Germinal center (tissue), 1 donor: Measurements from ENCODE around the gene IL20.

Experiments
- DNase-seq: peaks from one replicate; pipeline ENCODE4 v3.0.0; 2012; ENCODE audit warnings: mixed read lengths, low spot score

The IL20 gene

GRCh38 chr1:206903687-206904086 is 38.3 kb downstream of the IL20 start:
- DNase-seq: no peak

DNA sequence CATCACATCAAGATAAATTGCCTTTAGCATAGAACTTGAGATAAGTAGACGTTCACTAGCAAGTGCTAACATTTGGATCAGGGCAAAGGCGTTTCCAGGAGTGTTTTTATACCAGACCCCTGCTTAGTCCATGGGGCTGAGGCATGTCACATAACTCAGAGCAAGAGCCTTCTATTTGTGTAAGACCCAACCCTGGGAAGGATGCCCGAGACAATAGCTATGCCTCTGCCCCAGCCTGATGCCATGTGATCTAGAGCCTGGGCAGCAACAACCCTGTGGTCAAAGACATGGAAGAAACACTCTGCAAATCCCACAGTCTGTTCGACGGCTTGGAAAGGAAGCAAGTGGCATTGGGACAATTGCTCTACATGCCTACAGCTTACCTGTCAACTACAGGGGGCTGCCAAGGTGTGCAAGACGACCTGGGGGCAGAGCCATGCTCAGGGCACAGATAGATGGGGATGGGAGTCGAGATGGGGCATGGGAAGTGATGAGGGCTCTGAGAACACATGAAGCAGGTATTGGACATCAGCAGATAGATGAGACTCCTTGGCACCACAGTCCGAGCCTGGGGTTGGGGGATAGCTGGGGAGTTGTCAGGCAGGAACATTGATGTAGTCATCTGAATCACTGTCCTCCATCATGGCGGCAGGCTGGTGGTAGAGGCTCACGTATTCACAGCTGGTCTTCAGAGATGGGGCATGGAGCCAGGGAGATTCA is 39.2 kb downstream of the IL20 start:
- no peak for DNase-seq

- peak; percentile 81 for DNase-seq
These were observed 40.1 kb downstream of the IL20 start for GRCh38 chr1:206905295-206906164.

DNA sequence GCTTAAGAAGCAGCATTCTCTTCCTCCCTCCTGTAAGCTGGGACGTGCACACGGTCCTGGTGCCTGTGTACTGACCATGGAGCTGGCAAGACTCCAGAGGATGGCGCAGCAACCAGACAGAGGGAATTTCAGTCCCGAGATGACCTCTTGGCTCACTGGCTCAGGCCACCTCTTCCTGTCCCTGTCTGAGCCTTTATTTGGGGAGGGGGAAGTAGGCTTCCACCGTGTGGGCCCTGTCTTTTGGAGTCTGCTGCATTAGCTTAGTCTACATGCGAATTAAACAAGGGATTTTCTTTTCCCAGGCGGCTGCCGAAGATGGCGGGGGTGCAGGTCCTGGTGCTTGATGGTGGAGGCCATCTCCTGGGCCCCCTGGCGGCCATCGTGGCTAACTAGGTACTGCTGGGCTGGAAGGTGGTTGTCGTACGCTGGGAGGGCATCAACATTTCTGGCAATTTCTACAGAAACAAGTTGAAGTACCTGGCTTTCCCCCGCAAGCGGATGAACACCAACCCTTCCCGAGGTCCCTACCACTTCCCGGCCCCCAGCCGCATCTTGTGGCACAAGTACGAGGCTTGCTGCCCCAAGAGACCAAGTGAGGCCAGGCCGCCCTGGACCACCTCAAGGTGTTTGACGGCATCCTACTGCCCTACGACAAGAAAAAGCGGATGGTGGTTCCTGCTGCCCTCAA is 42.0 kb downstream of the IL20 start:
- DNase-seq: no peak

DNA sequence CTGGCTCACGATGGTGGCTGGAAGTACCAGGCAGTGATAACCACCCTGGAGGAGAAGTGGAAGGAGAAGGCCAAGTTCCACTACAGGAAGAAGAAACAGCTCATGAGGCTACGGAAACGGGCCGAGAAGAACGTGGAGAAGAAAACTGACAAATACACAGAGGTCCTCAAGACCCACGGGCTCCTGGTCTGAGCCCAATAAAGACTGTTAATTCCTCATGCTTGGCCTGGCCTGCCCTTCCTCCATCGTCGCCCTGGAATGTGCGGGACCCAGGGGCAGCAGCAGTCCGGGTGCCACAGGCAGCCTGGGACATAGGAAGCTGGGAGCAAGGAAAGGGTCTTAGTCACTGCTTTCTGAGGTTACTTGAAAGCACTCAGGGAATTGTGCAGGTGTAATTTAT is 42.6 kb downstream of the IL20 start:
- no peak for DNase-seq

DNA sequence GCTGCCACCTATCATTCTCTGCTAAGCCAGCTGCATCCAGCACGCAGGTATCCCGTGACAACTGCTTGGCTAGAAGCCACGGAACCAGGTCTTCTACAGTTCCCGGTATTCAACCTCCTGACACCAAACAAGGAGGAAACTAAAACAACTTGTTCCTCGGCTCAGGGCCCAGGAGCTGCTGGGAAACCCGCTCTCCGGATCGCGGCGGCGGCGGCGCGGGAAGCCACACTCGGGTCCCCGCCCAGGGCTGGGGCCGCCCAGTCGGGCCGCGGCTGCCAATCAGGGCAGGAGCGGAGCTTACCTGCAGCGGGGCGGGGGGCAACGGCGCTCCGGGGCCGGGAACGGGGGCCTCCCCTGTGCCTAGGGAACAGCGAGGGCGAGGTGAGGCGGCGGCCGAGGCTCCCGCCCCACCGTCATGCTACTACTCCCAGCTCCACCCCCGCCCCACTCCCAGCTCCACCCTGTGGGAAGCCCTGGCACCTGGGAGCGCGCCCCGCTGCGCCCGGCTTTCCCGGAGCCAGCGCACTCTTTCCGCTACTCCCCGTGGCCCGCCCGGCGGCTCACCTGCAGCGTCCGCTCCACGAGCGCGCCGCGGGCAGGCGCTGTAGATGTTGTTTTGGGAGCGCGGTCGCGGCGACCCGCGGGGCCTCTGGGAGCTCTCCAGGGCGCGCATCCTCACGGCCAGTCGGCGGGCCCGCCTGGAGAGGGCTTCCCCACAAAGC is 43.9 kb downstream of the IL20 start:
- DNase-seq: peak; percentile 22

- DNase-seq: no peak
These were observed 44.5 kb downstream of the IL20 start for GRCh38 chr1:206909883-206910318.

- peak; percentile 74 for DNase-seq
These were observed 45.7 kb downstream of the IL20 start for GRCh38 chr1:206911064-206911663.

DNA sequence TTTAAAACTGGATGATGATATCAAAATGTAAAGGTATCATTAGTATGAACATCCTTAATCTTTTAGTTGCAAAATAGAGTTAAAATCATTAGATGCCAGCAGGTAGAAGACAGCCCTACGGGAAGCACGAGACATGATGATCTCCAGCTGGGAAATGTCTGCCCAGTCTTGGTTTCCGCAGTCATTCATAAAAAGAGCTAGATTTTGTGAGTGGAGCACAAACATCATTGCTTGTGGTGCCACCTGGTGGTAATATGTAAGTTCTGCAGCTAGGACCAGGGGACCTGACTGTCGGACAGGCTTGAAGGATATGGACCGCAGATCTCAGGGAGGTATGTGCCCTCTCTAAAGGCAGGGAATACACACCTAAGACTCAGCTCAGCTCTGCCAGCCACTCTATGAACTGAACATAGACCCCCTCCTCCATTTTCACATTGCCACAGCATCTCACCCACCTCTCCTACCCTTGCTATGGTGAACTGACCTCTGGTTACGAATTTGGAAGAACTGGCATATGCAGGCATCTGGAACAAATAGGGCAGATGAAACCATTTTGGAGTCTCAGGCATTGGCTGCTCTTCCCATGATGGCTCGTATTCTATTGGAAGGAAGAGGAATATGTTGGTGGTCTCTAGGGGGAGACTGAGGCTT is 47.1 kb downstream of the IL20 start:
- peak; percentile 80 for DNase-seq

DNA sequence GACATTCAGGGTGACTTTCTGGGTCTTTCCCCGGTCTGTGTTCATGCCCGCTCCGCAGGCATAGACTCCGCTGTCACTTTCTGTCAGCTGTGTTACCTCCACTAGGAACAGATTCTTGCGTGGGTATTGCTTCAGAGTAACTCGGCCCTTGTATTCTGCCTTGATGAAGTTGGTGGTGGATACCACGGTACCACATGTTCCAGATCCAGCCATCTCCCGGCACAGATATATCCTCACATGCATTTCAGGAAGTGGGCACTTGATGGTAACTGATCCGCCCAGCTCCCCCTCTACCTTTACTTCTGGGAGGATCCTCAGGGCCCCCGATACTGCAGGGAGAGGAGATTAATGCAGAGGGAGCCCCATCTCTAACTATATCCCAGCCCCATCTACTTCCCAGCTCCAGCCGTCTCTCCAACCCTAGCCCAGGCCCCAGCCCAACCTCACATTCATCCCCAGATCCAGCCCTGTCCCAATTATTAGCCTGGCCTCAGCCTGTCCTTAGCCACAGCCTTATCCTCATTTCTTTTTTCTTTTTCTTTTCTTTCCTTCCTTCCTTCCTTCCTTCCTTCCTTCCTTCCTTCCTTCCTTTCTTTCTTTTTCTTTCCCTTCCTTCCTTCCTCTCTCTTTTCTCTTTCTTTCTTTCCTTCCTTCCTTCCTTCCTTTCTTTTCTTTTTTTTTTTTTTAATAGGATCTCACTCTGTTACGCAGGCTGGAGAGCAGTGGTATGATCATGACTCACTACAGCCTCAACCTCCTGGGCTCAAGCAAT is 48.5 kb downstream of the IL20 start:
- no peak for DNase-seq

- no peak for DNase-seq
These were observed 49.8 kb downstream of the IL20 start for GRCh38 chr1:206915030-206915735.

GRCh38 chr1:206916000-206916709 is 50.7 kb downstream of the IL20 start:
- DNase-seq: no peak

DNA sequence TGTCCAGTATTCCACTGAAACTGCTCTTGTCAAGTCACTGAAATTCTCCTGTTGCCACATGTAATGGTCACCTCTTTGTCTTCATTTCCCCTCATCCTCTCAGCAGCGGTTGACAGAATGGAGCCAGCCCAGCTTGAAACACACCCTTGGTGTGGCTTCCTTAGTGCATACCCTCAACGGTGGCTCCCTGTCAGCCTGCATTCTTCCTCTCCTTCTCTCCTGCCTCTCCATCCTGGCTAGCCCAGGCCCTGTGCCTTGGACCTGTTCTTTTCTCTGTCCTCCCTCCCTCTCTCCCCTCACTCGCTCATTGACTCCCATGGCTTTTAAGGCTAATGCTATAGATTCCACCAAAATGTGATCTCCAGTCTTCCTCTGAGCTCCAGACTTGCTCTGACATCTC is 52.7 kb downstream of the IL20 start:
- no peak for DNase-seq
